HL-60 (cell line): ENCODE data around the gene LOC128125822.
A peak's percentile ranks its signal among the peaks of the same experiment; 100 is the strongest.

ENCODE experiments used
- DNase-seq, 2 experiments: peaks; one replicate each; pipeline ENCODE4 v3.0.0-alpha.2; 2010 to 2020; ENCODE audit warnings: low read depth in 1 of 2, low spot score in 1 of 2
- H3K27ac ChIP-seq: fragments of 250-450 bp; sonication (Bioruptor Pico); replicated peaks from 2 replicates; pipeline ENCODE4 v1.5.1; 2020; ENCODE audit warnings: mild to moderate bottlenecking, moderate library complexity
- H3K27me3 ChIP-seq: fragments of 250-450 bp; sonication (Bioruptor Pico); 2 replicates; pipeline ENCODE4 v1.5.1; 2021; ENCODE audit warnings: mild to moderate bottlenecking, moderate library complexity; ENCODE audit not compliant: insufficient read depth, poor library complexity, severe bottlenecking
- H3K4me3 ChIP-seq: replicated peaks from 2 replicates; pipeline ENCODE4 v1.5.1; 2011; ENCODE audit warnings: mild to moderate bottlenecking, control low read depth, low read length; ENCODE audit not compliant: insufficient read depth
- GABPA ChIP-seq: IDR thresholded peaks from 2 replicates; pipeline ENCODE4 v1.6.1; 2012; ENCODE audit warnings: low read depth
- POLR2AphosphoS5 ChIP-seq: IDR thresholded peaks from 2 replicates; pipeline ENCODE4 v1.6.1; 2012; ENCODE audit warnings: low read depth
- SPI1 ChIP-seq: IDR thresholded peaks from 2 replicates; pipeline ENCODE4 v1.6.1; 2012; ENCODE audit warnings: low read depth, mild to moderate bottlenecking, borderline replicate concordance
- TF ChIP-seq, protein P1 (sequence below): IDR thresholded peaks from 2 replicates; pipeline ENCODE4 v1.6.1; 2012; ENCODE audit warnings: low read depth; ENCODE audit not compliant: insufficient replicate concordance
- TF ChIP-seq, protein P2 (sequence below): IDR thresholded peaks from one replicate; pipeline ENCODE4 v1.5.1; 2011; ENCODE audit warnings: low read length, control low read depth, inconsistent platforms; ENCODE audit not compliant: insufficient read depth

The LOC128125822 gene

DNA sequence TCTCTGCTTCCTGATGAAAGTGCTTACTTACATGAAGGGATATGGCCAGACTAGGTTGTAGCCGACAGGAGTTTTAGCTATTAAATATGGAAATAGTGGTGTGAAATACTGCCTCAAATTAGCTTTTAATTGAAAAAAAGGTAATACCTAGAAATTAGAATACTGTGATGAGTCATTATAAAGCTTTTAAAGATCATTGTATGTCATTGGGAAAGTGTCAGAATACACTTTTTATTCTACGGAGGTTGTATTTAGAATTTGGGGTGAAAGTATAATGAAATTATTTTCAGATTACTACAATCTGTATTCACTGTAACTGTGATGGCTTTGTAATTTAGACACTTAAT, 2.2 kb downstream of the LOC128125822 start:
- Histone ChIP-seq H3K27me3 (no peaks in the 10 kb centered on the region), H3K4me3 (peak overlapping the region; percentile 72), H3K27ac (no peak overlapping the region)
- TF ChIP-seq SPI1 (no peak), POLR2AphosphoS5 (no peak), GABPA (no peak)
- TF ChIP-seq, protein P1, sequence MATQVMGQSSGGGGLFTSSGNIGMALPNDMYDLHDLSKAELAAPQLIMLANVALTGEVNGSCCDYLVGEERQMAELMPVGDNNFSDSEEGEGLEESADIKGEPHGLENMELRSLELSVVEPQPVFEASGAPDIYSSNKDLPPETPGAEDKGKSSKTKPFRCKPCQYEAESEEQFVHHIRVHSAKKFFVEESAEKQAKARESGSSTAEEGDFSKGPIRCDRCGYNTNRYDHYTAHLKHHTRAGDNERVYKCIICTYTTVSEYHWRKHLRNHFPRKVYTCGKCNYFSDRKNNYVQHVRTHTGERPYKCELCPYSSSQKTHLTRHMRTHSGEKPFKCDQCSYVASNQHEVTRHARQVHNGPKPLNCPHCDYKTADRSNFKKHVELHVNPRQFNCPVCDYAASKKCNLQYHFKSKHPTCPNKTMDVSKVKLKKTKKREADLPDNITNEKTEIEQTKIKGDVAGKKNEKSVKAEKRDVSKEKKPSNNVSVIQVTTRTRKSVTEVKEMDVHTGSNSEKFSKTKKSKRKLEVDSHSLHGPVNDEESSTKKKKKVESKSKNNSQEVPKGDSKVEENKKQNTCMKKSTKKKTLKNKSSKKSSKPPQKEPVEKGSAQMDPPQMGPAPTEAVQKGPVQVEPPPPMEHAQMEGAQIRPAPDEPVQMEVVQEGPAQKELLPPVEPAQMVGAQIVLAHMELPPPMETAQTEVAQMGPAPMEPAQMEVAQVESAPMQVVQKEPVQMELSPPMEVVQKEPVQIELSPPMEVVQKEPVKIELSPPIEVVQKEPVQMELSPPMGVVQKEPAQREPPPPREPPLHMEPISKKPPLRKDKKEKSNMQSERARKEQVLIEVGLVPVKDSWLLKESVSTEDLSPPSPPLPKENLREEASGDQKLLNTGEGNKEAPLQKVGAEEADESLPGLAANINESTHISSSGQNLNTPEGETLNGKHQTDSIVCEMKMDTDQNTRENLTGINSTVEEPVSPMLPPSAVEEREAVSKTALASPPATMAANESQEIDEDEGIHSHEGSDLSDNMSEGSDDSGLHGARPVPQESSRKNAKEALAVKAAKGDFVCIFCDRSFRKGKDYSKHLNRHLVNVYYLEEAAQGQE, result no peak
- TF ChIP-seq, protein P2, sequence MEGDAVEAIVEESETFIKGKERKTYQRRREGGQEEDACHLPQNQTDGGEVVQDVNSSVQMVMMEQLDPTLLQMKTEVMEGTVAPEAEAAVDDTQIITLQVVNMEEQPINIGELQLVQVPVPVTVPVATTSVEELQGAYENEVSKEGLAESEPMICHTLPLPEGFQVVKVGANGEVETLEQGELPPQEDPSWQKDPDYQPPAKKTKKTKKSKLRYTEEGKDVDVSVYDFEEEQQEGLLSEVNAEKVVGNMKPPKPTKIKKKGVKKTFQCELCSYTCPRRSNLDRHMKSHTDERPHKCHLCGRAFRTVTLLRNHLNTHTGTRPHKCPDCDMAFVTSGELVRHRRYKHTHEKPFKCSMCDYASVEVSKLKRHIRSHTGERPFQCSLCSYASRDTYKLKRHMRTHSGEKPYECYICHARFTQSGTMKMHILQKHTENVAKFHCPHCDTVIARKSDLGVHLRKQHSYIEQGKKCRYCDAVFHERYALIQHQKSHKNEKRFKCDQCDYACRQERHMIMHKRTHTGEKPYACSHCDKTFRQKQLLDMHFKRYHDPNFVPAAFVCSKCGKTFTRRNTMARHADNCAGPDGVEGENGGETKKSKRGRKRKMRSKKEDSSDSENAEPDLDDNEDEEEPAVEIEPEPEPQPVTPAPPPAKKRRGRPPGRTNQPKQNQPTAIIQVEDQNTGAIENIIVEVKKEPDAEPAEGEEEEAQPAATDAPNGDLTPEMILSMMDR, result no peak
- DNase-seq, result no peak

DNA sequence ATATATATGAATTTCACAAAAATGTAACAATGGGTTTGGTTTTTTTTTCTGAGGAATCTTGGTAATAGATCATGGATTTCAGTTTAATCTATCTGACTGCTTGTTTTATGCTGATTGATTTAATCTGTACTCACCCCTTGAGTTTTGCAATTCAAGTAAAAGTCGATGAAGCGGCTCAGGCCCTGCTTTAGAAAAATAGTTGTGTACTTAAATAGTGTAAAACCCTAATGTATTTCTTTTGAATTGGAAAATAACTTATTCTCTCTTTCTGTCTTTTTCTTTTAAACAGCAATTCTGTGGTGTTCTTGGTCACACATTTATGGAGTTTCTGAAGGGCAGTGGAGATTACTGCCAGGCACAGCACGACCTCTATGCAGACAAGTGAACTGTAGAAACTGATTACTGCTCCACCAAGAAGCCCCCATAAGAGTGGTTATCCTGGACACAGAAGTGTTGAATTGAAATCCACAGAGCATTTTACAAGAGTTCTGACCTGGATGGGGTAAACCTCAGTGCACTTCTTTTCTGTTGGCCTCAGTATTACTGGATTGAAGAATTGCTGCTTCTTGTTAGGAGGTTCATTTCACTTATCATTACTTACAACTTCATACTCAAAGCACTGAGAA, 4.0 kb downstream of the LOC128125822 start:
- TF ChIP-seq GABPA (no peak), SPI1 (no peak), POLR2AphosphoS5 (no peak)
- TF ChIP-seq, protein P2, result no peak
- TF ChIP-seq, protein P1, result no peak
- no peak overlapping the region for H3K27ac ChIP-seq
- no peak overlapping the region for H3K4me3 ChIP-seq
- no peaks in the 10 kb centered on the region for H3K27me3 ChIP-seq
- no peak for DNase-seq

DNA sequence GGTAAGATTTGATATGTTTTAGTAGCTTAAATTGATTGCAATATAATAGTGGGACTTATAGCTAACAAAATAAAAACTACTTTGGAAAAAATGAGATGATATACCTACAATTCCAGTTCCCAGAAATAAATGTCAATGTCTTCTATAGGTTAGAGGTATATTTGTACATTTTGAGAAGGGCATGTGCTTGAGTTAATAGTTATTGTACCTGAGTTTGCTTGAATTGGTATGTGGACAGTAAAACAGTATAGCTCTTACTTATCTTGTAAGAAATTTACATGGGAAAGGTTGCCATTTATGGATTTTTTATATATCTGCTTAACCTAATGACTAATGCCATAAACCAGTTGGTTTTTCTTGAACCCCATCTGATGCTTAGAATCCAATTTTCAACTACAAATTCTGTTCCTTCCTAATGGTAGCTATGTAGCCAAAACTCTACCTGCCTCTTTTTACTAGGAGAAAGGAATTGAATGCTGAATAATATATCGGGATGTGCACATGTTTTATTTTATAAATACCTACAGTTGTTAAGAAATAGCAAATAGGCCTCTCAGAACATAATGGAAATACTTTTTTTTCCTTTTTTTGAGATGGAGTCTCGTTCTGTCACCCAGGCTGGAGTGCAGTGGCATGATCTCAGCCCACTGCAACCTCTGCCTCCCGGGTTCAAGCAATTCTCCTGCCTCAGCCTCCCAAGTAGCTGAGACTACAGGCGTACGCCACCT, 4.9 kb downstream of the LOC128125822 start:
- TF ChIP-seq, protein P2, result no peak
- no peak for TF ChIP-seq SPI1
- TF ChIP-seq, protein P1, result no peak
- TF ChIP-seq POLR2AphosphoS5, result no peak
- TF ChIP-seq GABPA, result no peak
- H3K4me3 ChIP-seq, result no peak overlapping the region
- H3K27ac ChIP-seq, result no peak overlapping the region

More for the DNA sequence above, 4.9 kb downstream of the LOC128125822 start:
- no peak for DNase-seq
- H3K27me3 ChIP-seq, result no peaks in the 10 kb centered on the region
